Measurements from ENCODE around the gene FAN1. TPM values are rescaled to one million over a fixed set of nuclear protein-coding genes. Genes with fewer than 3 reads are reported as not detected.

The FAN1 gene
- total and polyA plus RNA-seq, 2 of the 13 experiments (the other 11 are each of a cell fraction or from before 2014, with no cell fraction given), result 10.8 to 20.1 TPM

DNA sequence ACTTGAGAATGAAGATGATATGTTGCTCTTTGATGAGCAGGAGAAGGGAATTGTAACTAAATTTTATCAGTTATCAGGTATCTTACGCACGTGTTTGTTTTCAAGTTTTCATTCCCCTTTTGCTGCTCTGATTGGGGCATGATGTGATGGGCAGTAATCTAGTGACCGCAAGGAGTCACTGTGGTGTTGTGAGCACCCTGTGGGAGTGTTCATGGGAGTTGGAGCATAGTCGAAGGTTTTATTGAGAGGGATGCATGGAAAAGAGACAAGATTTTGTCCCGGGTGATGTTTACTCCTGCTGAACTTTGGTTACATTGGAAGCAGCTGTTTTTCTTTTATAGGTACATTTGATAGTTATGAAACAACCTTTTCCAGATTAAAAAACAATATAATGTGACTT is 2.1 kb downstream of the FAN1 start:
- BruUV-seq (replicated peaks), result no TSS peak
- H3K36me3 ChIP-seq (replicated peaks in 1 of 2; ENCODE audit: control insufficient read depth in 1 of 2, insufficient read depth in 2 of 2, low read length in 2 of 2), result peaks cover 6 to 18% of the 10 kb centered on the region in 2 experiments; a peak in 4 of 5 replicates
- no peaks in the 10 kb centered on the region for H4K20me1 ChIP-seq (ENCODE audit: insufficient read depth, low read length)
- in situ Hi-C loops (cut with HindIII; ENCODE audit: extremely low pct_ligation_motif_present, low pct_unique_long_range_greater_than_20kb) (no loop called here), intact Hi-C loops (cut with micrococcal nuclease; ENCODE audit: unreplicated experiment) (loop anchor here (10.0 kb wide), 1 partner anchor 89 kb away; the partner anchor contains the start of gene MTMR10)
- no peak overlapping the region for H2AFZ ChIP-seq (ENCODE audit: low read length)
- H3K27ac ChIP-seq (ENCODE audit: extremely low read length, insufficient read depth, low read length), result no peak overlapping the region
- ATAC-seq, result no peak
- no peak for DNase-seq (ENCODE audit: low spot score)
- WGBS (ENCODE audit: low lambda C conversion rate), result 85% methylated on average over 5 of the region's 5 CpGs
- CTCF ChIA-PET (ENCODE audit: low intra/inter-chr PET ratio, low total read pairs), result no interaction called here
- H3K4me2 ChIP-seq (ENCODE audit: low read depth, low read length), result no peak overlapping the region
- H3K4me1 ChIP-seq (ENCODE audit: insufficient read depth, low read length), result peaks cover 41% of the 10 kb centered on the region
- POLR2A ChIA-PET, result no interaction called here
- H3K79me2 ChIP-seq (ENCODE audit: insufficient read depth, low read length), result no peaks in the 10 kb centered on the region
- H3K4me3 ChIP-seq (replicated peaks in 1 of 3; ENCODE audit: insufficient read depth in 1 of 3, low read depth in 2 of 3, low read length in 3 of 3), result no peak overlapping the region
- H3K9ac ChIP-seq (ENCODE audit: insufficient read depth, low read depth, low read length), result no peak overlapping the region
- FAIRE-seq, result no peak
- no peaks in the 10 kb centered on the region for H3K9me3 ChIP-seq (ENCODE audit: low read length)
- no peaks in the 10 kb centered on the region for H3K27me3 ChIP-seq (ENCODE audit: control insufficient read depth in 1 of 2, insufficient read depth in 2 of 2, low read length in 2 of 2)
- TF ChIP-seq, protein P1, sequence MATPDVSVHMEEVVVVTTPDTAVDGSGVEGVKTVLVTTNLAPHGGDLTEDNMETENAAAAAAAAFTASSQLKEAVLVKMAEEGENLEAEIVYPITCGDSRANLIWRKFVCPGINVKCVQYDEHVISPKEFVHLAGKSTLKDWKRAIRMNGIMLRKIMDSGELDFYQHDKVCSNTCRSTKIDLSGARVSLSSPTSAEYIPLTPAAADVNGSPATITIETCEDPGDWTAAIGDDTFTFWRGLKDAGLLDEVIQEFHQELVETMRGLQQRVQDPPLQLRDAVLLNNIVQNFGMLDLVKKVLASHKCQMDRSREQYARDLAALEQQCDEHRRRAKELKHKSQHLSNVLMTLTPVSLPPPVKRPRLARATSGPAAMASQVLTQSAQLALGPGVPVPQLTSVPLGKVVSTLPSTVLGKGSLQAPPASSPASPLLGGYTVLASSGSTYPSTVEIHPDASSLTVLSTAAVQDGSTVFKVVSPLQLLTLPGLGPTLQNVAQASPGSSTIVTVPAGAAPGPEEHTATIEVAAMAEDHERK (CRISPR knock-in tag; IDR thresholded peaks at IDR 0.05; ENCODE audit: low read depth), result no peak
- TF ChIP-seq, protein P2, sequence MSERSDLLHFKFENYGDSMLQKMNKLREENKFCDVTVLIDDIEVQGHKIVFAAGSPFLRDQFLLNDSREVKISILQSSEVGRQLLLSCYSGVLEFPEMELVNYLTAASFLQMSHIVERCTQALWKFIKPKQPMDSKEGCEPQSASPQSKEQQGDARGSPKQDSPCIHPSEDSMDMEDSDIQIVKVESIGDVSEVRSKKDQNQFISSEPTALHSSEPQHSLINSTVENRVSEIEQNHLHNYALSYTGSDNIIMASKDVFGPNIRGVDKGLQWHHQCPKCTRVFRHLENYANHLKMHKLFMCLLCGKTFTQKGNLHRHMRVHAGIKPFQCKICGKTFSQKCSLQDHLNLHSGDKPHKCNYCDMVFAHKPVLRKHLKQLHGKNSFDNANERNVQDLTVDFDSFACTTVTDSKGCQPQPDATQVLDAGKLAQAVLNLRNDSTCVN (CRISPR knock-in tag; IDR thresholded peaks at IDR 0.05; ENCODE audit: borderline replicate concordance), result no peak
- no peak for TF ChIP-seq HMGA1 (CRISPR knock-in tag; conservative IDR thresholded peaks at IDR 0.05)
- TF ChIP-seq ZNF776 (CRISPR knock-in tag; IDR thresholded peaks at IDR 0.05), result no peak
- TF ChIP-seq, protein P3, sequence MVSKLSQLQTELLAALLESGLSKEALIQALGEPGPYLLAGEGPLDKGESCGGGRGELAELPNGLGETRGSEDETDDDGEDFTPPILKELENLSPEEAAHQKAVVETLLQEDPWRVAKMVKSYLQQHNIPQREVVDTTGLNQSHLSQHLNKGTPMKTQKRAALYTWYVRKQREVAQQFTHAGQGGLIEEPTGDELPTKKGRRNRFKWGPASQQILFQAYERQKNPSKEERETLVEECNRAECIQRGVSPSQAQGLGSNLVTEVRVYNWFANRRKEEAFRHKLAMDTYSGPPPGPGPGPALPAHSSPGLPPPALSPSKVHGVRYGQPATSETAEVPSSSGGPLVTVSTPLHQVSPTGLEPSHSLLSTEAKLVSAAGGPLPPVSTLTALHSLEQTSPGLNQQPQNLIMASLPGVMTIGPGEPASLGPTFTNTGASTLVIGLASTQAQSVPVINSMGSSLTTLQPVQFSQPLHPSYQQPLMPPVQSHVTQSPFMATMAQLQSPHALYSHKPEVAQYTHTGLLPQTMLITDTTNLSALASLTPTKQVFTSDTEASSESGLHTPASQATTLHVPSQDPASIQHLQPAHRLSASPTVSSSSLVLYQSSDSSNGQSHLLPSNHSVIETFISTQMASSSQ (IDR thresholded peaks at IDR 0.05; ENCODE audit: low read depth), result no peak
- TF ChIP-seq, protein P3 (CRISPR knock-in tag; IDR thresholded peaks at IDR 0.05; ENCODE audit: borderline replicate concordance), result no peak
- TF ChIP-seq, protein P4, sequence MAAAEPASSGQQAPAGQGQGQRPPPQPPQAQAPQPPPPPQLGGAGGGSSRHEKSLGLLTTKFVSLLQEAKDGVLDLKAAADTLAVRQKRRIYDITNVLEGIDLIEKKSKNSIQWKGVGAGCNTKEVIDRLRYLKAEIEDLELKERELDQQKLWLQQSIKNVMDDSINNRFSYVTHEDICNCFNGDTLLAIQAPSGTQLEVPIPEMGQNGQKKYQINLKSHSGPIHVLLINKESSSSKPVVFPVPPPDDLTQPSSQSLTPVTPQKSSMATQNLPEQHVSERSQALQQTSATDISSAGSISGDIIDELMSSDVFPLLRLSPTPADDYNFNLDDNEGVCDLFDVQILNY (CRISPR knock-in tag; conservative IDR thresholded peaks at IDR 0.05), result no peak
- TF ChIP-seq GATAD2A (CRISPR knock-in tag; IDR thresholded peaks at IDR 0.05), result no peak
- no peak for TF ChIP-seq ZNF350 (CRISPR knock-in tag; IDR thresholded peaks at IDR 0.05; ENCODE audit: borderline replicate concordance, low read depth)
- no peak for TF ChIP-seq ZNF12 (CRISPR knock-in tag; IDR thresholded peaks at IDR 0.05)
- no peak for TF ChIP-seq ZSCAN21 (CRISPR knock-in tag; IDR thresholded peaks at IDR 0.05; ENCODE audit: borderline replicate concordance)
- no peak for TF ChIP-seq ZNF768 (CRISPR knock-in tag; IDR thresholded peaks at IDR 0.05)
- no peak for TF ChIP-seq ZNF20 (CRISPR knock-in tag; IDR thresholded peaks at IDR 0.05)
- TF ChIP-seq ZNF773 (CRISPR knock-in tag; IDR thresholded peaks at IDR 0.05; ENCODE audit: borderline replicate concordance), result no peak
- no peak for TF ChIP-seq NFATC3 (CRISPR knock-in tag; IDR thresholded peaks at IDR 0.05)
- TF ChIP-seq PCBP2 (optimal IDR thresholded peaks at IDR 0.05; ENCODE audit: low read depth, low read length, poor library complexity, severe bottlenecking), result no peak
- TF ChIP-seq, protein P5, sequence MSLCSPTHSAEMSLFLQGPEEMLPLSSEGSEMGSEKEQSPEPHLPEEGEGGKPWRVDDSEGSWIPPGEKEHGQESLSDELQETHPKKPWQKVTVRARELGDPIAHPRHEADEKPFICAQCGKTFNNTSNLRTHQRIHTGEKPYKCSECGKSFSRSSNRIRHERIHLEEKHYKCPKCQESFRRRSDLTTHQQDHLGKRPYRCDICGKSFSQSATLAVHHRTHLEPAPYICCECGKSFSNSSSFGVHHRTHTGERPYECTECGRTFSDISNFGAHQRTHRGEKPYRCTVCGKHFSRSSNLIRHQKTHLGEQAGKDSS (CRISPR knock-in tag; IDR thresholded peaks at IDR 0.05; ENCODE audit: borderline replicate concordance, low read depth), result no peak
- TF ChIP-seq MAFG (CRISPR knock-in tag; IDR thresholded peaks at IDR 0.05), result no peak
